Measurements from ENCODE around the gene HOXD13.

- TF ChIP-seq CTCF (IDR thresholded peaks at IDR 0.05) (no peak), POLR2A (IDR thresholded peaks at IDR 0.05) (no peak)
These were observed 1.7 kb upstream of the HOXD13 start for GRCh38 chr2:176090862-176091261.
